HG03521 (cell line): ENCODE measurements around the gene EFHD2.
"Not testable (repeated sequence)": the region's sequence is repeated elsewhere in the genome, so short reads cannot be mapped to it uniquely, and the experiment has no call there.

Experiments used
- ATAC-seq: cut with Tn5 transposase; IDR thresholded peaks from one replicate; pipeline ENCODE4 v1.9.1; 2021; ENCODE audit warnings: mild to moderate bottlenecking, moderate library complexity; ENCODE audit not compliant: unreplicated experiment

EFHD2 gene

GRCh38 chr1:15471723-15472122, 62.0 kb downstream of the EFHD2 start:
- not testable (repeated sequence) for ATAC-seq

DNA sequence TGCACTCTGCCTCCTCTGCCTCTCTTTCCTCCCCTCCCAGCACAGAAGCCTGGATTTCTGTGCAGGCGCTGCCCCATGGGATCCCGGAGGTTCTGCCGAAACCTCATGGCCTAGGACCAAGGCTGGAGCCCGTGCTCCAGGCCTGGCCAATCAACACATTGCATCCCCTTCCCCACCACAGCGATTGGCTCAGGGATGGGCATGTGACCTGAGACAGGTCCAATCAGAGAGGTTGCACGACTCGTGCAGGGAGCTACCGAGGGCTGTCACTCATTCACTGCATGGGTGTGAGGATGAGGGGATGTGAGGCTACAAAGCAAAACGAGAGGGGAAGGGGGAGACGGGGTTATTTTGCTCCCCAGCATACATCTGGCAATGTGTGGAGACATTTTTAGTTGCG, 62.9 kb downstream of the EFHD2 start:
- no peak for ATAC-seq

GRCh38 chr1:15475752-15476314, 66.1 kb downstream of the EFHD2 start, which contains the start of gene CELA2B:
TSS of gene CELA2B (plus strand) at chr1:15476104. CDS start at chr1:15476126, 22 bp downstream.
- ATAC-seq: no peak

DNA sequence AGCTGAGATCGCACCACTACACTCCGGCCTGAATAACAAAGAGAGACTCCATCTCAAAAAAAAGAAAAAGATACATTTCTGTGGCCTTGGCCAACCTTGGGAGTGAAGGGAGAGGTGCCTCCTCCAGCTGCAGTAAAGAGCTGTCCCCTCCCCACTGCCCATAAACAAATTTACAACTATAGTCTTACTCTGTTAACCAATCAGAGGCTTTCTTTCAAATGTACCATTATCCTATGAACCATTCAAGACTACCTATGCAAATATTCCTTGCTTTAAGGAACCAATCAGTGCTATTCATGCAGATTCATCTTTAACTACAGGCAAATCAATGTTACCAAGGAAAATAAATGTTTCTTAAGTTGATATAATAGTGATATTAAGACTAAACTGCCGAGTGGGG, 67.2 kb downstream of the EFHD2 start:
- no peak for ATAC-seq

GRCh38 chr1:15477646-15478212, 68.0 kb downstream of the EFHD2 start:
- ATAC-seq: no peak
